Measurements from ENCODE around the gene COX5A. TPM values are rescaled to one million over a fixed set of nuclear protein-coding genes. Genes with fewer than 3 reads are reported as not detected.

The COX5A gene
- total and polyA plus RNA-seq, 2 experiments from 2014 or later = 190 to 885 TPM

GRCh38 chr15:74950078-74950908 is 12.4 kb upstream of the COX5A start:
- Mint-ChIP-seq H3K27ac (no peak overlapping the region; the same call in 1 of the 2 replicates), H3K36me3 (ENCODE audit: low read depth) (peaks cover 5% of the 10 kb centered on the region; the same call in 2 of the 3 replicates), H3K9me3 (no peaks in the 10 kb centered on the region; the same call in 1 of the 3 replicates), H3K27me3 (ENCODE audit: insufficient read depth, low read depth, poor library complexity) (peaks cover 23% of the 10 kb centered on the region), H3K4me1 (peaks cover 25% of the 10 kb centered on the region), H3K4me3 (peak overlapping the region; percentile 8; the same call in 1 of the 3 replicates)
- H3K36me3 ChIP-seq (ENCODE audit: insufficient read depth) = no peaks in the 10 kb centered on the region
- H3K4me2 ChIP-seq = no peak overlapping the region
- ATAC-seq = peak; percentile 84
- DNase-seq (ENCODE audit: low spot score) = peak; percentile 93
- peaks cover 17% of the 10 kb centered on the region for H3K4me1 ChIP-seq (ENCODE audit: insufficient read depth)
- peaks cover 10% of the 10 kb centered on the region for H3K27me3 ChIP-seq (ENCODE audit: insufficient read depth)
- H3K9me2 ChIP-seq (ENCODE audit: insufficient read depth) = no peaks in the 10 kb centered on the region
- H3K4me3 ChIP-seq = no peak overlapping the region
- no peaks in the 10 kb centered on the region; the same call in 1 of the 2 replicates for H3F3A ChIP-seq (replicated peaks; ENCODE audit: low read depth)
- H2AFZ ChIP-seq = no peak overlapping the region
- H3K27ac ChIP-seq (ENCODE audit: low read depth) = no peak overlapping the region
- TF ChIP-seq, protein P1, sequence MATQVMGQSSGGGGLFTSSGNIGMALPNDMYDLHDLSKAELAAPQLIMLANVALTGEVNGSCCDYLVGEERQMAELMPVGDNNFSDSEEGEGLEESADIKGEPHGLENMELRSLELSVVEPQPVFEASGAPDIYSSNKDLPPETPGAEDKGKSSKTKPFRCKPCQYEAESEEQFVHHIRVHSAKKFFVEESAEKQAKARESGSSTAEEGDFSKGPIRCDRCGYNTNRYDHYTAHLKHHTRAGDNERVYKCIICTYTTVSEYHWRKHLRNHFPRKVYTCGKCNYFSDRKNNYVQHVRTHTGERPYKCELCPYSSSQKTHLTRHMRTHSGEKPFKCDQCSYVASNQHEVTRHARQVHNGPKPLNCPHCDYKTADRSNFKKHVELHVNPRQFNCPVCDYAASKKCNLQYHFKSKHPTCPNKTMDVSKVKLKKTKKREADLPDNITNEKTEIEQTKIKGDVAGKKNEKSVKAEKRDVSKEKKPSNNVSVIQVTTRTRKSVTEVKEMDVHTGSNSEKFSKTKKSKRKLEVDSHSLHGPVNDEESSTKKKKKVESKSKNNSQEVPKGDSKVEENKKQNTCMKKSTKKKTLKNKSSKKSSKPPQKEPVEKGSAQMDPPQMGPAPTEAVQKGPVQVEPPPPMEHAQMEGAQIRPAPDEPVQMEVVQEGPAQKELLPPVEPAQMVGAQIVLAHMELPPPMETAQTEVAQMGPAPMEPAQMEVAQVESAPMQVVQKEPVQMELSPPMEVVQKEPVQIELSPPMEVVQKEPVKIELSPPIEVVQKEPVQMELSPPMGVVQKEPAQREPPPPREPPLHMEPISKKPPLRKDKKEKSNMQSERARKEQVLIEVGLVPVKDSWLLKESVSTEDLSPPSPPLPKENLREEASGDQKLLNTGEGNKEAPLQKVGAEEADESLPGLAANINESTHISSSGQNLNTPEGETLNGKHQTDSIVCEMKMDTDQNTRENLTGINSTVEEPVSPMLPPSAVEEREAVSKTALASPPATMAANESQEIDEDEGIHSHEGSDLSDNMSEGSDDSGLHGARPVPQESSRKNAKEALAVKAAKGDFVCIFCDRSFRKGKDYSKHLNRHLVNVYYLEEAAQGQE (IDR thresholded peaks at IDR 0.05; ENCODE audit: unreplicated experiment) = no peak
- TF ChIP-seq STAT1 (IDR thresholded peaks at IDR 0.05; ENCODE audit: unreplicated experiment) = no peak
- TF ChIP-seq CREB1 (CRISPR knock-in tag; IDR thresholded peaks at IDR 0.05; ENCODE audit: low read depth) = no peak
- TF ChIP-seq, protein P2, sequence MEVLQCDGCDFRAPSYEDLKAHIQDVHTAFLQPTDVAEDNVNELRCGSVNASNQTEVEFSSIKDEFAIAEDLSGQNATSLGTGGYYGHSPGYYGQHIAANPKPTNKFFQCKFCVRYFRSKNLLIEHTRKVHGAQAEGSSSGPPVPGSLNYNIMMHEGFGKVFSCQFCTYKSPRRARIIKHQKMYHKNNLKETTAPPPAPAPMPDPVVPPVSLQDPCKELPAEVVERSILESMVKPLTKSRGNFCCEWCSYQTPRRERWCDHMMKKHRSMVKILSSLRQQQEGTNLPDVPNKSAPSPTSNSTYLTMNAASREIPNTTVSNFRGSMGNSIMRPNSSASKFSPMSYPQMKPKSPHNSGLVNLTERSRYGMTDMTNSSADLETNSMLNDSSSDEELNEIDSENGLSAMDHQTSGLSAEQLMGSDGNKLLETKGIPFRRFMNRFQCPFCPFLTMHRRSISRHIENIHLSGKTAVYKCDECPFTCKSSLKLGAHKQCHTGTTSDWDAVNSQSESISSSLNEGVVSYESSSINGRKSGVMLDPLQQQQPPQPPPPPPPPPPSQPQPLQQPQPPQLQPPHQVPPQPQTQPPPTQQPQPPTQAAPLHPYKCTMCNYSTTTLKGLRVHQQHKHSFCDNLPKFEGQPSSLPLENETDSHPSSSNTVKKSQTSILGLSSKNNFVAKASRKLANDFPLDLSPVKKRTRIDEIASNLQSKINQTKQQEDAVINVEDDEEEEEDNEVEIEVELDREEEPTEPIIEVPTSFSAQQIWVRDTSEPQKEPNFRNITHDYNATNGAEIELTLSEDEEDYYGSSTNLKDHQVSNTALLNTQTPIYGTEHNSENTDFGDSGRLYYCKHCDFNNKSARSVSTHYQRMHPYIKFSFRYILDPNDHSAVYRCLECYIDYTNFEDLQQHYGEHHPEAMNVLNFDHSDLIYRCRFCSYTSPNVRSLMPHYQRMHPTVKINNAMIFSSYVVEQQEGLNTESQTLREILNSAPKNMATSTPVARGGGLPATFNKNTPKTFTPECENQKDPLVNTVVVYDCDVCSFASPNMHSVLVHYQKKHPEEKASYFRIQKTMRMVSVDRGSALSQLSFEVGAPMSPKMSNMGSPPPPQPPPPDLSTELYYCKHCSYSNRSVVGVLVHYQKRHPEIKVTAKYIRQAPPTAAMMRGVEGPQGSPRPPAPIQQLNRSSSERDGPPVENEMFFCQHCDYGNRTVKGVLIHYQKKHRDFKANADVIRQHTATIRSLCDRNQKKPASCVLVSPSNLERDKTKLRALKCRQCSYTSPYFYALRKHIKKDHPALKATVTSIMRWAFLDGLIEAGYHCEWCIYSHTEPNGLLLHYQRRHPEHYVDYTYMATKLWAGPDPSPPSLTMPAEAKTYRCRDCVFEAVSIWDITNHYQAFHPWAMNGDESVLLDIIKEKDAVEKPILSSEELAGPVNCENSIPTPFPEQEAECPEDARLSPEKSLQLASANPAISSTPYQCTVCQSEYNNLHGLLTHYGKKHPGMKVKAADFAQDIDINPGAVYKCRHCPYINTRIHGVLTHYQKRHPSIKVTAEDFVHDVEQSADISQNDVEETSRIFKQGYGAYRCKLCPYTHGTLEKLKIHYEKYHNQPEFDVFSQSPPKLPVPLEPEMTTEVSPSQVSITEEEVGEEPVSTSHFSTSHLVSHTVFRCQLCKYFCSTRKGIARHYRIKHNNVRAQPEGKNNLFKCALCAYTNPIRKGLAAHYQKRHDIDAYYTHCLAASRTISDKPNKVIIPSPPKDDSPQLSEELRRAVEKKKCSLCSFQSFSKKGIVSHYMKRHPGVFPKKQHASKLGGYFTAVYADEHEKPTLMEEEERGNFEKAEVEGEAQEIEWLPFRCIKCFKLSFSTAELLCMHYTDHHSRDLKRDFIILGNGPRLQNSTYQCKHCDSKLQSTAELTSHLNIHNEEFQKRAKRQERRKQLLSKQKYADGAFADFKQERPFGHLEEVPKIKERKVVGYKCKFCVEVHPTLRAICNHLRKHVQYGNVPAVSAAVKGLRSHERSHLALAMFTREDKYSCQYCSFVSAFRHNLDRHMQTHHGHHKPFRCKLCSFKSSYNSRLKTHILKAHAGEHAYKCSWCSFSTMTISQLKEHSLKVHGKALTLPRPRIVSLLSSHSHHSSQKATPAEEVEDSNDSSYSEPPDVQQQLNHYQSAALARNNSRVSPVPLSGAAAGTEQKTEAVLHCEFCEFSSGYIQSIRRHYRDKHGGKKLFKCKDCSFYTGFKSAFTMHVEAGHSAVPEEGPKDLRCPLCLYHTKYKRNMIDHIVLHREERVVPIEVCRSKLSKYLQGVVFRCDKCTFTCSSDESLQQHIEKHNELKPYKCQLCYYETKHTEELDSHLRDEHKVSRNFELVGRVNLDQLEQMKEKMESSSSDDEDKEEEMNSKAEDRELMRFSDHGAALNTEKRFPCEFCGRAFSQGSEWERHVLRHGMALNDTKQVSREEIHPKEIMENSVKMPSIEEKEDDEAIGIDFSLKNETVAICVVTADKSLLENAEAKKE (CRISPR knock-in tag; IDR thresholded peaks at IDR 0.05) = peak; percentile 45; the same call in 1 of the 2 replicates
- TF ChIP-seq ZNF114 (CRISPR knock-in tag; IDR thresholded peaks at IDR 0.05) = no peak
- no peak for TF ChIP-seq POLR2AphosphoS5 (IDR thresholded peaks at IDR 0.05; ENCODE audit: low read depth)
- TF ChIP-seq EZH2 (IDR thresholded peaks at IDR 0.05; ENCODE audit: low read depth, unreplicated experiment) = no peak
- TF ChIP-seq CTCF (conservative IDR thresholded peaks at IDR 0.05; ENCODE audit: low read depth in 2 of 2) = peak; percentile 100
- TF ChIP-seq ZNF331 (CRISPR knock-in tag; IDR thresholded peaks at IDR 0.05; ENCODE audit: low read depth) = no peak
- no peak for TF ChIP-seq EZH2phosphoT487 (IDR thresholded peaks at IDR 0.05; ENCODE audit: unreplicated experiment)
- TF ChIP-seq NANOG (IDR thresholded peaks at IDR 0.05; ENCODE audit: borderline replicate concordance) = no peak
- TF ChIP-seq, protein P3, sequence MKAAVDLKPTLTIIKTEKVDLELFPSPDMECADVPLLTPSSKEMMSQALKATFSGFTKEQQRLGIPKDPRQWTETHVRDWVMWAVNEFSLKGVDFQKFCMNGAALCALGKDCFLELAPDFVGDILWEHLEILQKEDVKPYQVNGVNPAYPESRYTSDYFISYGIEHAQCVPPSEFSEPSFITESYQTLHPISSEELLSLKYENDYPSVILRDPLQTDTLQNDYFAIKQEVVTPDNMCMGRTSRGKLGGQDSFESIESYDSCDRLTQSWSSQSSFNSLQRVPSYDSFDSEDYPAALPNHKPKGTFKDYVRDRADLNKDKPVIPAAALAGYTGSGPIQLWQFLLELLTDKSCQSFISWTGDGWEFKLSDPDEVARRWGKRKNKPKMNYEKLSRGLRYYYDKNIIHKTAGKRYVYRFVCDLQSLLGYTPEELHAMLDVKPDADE (IDR thresholded peaks at IDR 0.05) = no peak
- TF ChIP-seq JUNB (IDR thresholded peaks at IDR 0.05; ENCODE audit: unreplicated experiment) = no peak
- peaks cover 9% of the 10 kb centered on the region for H4K20me1 ChIP-seq (replicated peaks; ENCODE audit: insufficient read depth)
- H3K79me2 ChIP-seq (replicated peaks; ENCODE audit: insufficient read depth) = peaks cover 6% of the 10 kb centered on the region; the same call in 1 of the 2 replicates
